Activated T-cell treated with anti-CD3 and anti-CD28 coated beads for 1 hour (primary cell): ENCODE data around the gene CFAP299.

Experiments used
- DNase-seq: peaks from one replicate; pipeline ENCODE4 v3.0.0-alpha.2; 2020; ENCODE audit warnings: low read depth

CFAP299 gene

DNA sequence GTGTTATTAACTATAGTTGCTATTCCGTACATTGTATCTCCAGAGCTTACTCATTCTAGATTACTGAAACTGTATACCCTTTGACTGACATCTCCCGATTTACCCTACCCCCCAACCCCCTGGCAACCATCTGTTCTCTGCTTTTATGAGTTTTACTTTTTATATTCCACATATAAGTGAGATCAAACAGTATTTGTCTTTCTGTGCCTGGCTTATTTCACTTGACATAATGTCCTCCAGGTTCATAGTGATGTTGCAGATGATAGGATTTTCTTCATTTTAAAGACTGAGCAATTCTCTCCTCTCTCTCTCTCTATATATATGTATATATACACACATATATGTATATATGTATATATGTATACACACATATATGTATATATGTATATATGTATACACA is 54.6 kb downstream of the CFAP299 start:
- DNase-seq, result no peak

DNA sequence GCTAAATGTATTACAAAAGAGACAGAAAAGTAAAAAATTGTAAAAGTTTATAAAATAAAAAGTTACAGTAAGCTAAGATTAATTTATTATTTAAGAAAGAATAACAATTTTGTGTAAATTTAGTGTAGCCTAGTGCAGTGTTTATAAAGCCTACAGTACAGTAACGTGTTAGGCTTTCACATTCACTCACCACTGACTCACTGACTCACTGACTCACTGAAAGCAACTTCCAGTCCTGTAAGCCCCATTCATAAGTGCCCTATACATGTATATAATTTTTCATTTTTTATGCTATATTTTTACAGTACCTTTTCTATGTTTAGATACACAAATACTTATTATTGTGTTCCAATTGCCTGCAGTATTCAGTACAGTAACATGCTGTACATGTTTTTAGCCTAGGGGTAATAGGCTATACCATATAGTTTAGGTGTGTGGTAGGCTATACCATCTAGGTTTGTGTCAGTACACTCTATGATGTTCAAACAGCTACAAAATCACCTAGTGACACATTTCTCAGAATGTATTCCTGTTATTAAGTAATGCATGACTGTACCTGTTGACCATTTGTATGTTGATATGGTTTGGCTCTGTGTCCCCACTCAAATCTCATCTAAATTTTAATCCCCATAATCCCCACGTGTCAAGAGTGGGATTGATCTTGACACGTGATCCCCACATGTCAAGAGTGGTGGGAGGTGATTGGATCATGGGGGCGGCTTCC is 57.9 kb downstream of the CFAP299 start:
- no peak for DNase-seq

DNA sequence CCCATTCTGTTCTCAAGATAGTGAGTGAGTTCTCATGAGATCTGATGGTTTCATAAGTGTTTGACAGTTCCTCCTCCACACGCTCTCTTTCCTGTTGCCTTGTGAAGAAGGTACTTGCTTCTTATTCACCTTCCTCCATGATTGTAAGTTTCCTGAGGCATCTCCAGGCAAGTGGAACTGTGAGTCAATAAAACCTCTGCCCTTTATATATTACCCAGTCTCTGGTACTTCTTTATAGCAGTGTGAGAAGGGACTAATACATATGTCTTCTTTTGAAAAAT is 58.4 kb downstream of the CFAP299 start:
- no peak for DNase-seq

DNA sequence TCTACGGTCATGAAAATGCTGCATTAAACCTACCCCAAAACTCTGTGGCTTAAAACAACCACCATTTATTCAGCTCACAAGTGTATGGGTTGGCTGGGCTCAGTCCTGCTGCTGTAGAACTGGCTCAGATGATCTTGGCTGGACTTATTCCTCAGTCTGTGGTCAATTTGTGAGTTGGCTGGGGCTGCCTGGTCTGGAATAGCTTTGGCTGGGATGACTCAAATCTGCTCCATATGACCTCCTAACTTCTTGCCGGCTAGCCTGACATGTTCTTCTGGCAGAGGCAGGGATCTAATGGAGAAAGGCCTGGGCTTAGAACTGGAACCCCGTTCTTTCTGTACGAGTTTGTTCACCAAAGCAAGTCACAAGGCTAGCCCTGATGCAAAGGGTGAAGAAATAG is 71.7 kb downstream of the CFAP299 start:
- no peak for DNase-seq

DNA sequence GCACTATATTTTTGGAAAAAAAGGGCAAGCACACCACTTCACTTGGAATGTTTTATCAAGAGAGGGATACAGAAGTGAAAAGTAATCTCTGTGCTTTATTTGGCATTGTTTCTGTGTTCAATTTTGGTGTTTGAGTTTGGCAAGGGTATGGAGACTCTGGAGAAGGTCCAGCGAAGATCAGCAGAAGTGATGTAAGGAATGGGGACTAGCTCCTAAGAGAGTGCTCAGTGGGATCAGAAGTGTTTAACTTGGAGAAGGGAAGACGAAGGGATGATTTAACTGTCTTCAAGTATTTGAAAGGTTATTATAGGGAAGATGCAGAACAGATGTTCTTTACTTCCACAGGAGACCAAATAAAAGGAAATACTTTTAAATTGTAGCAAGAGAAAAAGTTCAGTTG is 74.3 kb downstream of the CFAP299 start:
- DNase-seq, result no peak

DNA sequence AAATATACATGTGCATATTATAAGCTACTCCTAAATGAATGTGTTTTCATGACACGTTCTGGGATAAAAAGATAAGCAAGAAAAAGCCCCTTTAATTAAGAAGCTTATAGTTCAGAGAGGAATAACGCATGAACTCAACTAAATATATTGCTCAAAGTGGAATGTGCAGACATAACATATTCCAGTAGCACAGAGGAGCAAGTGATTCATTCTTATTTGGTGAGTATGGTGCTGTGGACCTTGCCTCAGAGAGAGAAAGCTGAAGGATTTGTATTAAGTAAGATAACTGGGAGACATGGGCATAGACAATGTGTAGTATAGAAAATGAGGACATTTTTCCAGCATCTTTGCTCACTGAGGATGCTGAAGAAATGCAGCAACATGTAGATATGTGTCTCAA is 76.8 kb downstream of the CFAP299 start:
- no peak for DNase-seq

DNA sequence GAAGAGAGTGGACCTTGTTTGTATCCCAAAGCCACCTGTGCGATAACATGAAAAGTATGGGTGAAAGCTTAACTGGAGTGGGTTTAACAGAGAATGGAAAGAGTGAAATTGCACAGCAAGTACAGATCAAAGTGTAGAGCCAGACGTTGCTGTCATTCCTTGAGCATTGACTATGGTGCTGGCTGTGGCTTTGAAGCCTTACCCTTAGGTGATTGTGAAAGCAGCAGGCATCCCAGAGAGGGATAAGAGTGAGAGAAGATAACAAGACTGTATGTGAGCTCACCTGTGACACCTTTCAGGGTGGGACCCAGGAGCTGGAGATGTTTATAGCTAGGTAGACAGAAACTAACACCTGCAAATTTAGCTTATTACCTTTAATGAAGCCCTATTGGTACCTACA is 77.6 kb downstream of the CFAP299 start:
- DNase-seq, result no peak

DNA sequence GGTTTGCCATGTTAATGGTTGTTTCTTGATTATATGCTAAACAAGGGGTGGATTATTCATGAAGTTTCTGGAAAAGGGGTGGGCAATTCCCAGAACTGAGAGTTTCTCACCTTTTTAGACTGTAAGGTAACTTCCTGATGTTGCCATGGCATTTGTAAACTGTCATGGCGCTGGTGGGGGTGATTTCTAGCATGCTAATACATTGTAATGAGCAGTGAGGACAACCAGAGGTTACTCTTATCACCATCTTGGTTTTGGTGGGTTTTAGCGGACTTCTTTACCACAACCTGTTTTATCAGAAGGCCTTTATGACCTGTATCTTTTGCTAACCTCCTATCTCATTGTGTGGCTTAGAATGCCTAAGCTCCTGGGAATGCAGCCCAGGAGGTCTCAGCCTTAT is 81.5 kb downstream of the CFAP299 start:
- no peak for DNase-seq

DNA sequence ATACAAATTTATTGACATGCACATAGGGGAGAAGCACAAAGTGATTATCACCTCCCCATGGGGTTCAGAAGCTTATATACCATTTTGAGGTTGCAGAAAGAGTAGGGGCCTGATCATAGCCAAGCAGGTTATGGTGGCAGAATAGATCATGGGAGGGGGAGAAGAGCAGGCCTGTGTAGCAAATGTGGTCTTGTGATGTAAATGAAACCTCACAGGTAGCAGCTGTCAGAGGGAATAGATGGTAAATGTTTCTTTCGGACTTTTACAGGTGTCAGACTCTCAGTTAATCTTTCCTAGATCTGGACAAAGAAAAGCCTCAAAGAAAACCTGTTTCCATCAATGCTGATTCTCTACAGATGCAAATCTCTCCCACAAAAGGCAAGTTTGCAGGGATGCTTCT is 84.4 kb downstream of the CFAP299 start:
- DNase-seq, result no peak

DNA sequence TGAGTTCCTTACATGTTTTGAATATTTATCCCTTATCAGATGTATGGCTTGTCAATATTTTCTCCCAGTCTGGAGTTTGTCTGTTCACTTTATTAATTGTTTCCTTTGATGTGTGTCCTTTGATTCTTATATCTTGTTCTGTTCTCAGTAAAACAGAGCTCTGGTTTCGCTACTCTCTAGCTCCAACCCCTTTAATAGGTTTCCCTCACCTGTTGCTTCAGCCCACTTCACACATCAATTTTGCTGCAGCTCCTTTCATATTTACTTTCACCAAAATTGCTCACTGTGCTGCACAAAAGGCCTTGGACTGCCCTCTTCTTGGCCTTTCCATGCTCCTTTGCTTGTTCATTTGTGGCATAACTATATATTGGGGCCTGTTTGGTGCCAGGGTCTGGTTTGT is 85.1 kb downstream of the CFAP299 start:
- no peak for DNase-seq

DNA sequence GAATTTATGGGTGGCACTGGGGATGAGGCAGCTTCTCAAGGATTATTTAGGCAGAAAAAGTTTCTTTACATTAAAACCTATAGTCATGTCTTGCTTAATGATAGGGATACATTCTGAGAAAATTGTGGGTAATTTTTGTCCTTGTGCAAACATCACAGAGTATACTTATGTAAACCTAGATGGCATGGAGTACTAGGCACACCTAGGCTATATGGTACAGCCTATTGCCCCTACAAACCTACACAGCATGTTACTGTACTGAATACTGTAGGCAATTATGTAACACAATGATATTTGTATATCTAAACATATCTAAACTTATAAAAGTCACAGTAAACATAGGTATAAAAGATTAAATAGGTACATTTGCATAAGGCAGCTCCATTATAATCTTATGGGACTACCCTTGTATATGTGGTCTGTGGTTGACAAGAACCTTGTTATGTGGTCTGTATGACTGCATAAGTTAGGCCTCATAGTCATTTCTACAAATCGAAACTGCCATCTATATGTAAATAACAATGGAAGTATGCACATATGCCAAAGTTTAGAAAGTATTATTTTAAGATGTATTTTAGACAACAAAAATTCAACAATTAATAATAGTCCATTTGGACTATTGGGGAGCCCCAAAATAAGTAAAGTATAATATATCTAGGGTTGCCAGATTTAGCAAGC is 87.3 kb downstream of the CFAP299 start:
- DNase-seq, result no peak

DNA sequence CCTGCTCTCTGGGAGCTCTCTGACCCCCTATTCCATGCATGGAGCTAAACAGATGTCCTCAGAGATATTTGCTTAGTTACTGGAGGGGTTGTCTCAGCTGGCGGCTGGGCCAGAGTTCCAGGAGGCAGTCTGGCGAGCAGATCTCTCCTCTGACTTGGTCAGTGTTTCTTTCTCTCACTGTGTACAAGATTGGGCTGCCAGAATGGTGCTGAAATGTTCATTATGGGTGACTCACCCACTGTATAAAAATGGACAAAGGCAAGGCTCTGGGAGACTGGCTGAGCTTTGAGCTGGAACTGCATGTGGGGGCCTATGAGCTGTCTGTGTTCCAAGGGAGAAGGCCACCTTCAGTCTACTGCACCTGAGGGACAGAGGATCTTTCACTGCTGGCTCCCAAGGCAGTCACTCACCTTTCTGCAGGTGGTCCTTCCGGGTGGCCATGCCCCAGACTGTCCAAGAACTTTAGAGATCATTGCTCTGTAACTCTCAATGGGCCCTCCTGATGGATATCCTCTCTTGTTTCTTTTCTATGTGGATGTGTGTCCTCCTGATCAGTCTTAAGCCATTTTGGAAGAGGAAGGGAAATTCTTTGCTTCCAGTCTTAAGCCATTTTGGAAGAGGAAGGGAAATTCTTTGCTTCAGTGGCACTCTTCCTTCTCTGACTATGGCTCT is 88.2 kb downstream of the CFAP299 start:
- no peak for DNase-seq

DNA sequence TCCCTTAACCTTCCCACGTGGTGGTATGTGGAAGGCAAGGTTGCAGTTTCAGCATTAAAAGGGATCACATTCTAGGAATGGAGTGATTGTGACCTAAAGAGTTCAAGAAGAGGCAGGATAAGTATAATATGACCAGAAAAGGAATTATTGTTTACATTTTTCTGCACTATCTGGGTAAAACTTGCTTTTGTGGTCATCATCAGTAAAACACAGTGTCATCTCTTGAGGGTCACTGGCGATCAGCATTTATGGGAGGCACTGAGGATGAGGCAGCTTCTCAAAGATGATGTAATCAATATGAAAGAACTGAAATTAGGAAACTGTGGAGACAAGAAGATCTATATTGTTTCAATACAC is 88.7 kb downstream of the CFAP299 start:
- DNase-seq, result no peak

DNA sequence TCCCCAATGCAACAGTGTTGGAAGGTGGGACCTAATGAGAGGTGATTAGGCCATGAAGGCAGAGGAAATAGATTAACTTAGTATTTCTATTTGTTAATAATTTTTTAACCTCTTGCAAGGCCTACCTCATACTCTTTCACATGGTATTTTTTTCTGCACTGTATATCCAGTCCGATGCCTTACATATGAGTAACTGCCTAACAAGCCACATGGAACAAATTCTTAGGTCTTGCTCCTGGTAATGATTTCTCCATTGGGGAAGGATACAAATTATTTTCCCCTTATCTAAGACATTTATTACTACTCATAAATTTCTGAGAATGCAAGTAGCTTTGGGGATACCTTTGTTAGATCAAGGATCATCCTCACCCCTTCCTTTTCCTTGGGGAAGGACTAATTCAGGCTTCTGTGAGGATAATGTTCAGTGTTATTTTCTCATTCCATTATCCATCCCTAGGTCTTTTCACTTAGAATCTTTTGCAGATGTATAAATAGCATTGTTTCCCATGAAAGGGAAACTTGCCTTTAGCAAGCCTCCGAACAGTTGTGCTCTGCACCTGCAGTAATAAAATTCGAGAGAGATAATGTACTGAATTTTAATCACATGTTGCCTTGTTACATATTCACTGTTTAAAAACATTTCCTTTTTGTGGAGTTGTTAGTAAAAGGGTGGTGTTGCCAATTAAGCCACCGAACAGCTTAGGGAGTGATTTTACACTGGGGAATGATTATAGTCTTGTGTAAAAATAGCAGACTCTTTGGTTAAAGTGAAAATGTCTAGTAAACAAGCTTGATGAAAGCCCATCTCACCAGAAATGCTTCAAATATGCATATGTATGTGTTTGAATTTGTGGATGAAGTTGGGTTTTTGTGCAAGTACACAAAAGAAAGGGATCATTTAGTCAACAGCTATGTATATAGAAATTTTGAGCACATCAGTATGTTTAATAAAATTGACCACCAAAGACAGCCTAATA is 89.9 kb downstream of the CFAP299 start:
- DNase-seq, result no peak

DNA sequence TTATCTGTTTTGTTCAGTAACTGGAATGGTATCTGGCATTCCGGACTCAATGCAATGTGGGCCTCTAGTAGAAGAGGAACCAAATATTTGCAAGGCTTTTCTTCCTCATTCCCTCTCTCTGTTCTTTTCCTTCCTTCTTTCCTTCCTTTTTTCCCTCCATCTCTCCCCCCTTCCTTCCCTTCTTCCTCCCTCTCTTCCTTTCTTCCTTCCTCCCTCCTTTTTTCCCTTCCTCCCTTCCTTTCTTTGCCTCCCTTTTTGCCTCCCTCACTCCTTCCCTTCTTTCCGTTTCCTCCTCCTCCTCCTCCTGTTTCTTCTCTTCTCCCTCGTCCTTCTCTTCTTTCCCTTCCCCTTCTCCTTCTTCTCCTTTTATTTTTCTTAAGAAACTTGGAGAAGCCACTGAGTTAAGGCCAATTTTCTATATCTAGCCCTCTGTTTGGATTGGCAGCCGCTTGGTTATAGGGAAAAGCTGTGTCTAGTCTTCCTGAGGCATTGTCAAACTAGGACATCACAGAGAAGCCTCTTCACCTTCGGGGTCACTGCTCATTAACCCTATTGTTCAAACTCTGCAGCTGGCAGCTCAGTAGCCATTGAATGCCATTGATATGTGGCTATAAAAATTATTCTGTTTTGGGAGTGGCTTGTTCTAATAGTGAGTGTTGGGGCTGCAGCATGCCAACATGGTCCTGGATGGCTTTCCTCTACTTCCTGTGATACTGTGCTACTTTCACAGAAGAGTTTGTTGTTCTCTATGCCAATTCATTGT is 95.9 kb downstream of the CFAP299 start:
- DNase-seq, result no peak

DNA sequence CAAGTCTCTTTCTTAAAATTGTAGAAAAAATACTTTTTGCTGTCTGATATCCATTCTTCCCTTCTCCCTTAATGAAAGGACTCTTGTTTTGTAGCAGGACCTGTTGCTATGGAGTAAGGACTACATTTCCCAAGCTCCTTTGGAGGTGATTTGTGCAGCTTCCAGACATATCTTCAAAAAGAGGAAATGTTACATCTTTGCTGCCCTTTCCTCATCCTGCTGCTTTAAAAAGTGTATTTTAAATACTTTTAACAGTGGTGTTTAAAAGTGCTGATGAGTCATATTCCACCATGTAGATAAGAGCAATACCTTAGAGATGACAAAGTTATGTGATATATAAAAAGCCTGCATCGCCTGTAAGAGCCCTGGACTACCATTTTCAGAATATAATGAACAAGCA is 98.7 kb downstream of the CFAP299 start:
- no peak for DNase-seq

DNA sequence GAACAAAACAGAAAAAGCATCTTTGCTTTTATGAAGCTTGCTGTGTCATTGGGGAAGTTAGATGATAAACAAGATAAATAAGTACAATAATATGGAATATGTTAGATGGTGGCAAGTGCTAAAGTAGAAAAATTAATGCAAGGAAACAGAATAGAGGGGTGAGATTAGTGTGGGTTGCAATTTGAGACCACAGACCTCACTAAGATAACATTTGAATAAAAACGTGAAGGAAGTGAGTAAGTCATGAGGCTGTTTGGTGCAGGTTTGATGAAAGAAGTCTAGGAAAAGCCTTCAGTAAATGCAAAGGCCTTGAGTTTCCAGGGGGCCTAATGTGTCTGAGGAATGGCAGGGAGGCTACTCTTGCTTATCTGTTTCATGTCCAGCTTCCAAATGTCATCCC is 102.5 kb downstream of the CFAP299 start:
- no peak for DNase-seq

DNA sequence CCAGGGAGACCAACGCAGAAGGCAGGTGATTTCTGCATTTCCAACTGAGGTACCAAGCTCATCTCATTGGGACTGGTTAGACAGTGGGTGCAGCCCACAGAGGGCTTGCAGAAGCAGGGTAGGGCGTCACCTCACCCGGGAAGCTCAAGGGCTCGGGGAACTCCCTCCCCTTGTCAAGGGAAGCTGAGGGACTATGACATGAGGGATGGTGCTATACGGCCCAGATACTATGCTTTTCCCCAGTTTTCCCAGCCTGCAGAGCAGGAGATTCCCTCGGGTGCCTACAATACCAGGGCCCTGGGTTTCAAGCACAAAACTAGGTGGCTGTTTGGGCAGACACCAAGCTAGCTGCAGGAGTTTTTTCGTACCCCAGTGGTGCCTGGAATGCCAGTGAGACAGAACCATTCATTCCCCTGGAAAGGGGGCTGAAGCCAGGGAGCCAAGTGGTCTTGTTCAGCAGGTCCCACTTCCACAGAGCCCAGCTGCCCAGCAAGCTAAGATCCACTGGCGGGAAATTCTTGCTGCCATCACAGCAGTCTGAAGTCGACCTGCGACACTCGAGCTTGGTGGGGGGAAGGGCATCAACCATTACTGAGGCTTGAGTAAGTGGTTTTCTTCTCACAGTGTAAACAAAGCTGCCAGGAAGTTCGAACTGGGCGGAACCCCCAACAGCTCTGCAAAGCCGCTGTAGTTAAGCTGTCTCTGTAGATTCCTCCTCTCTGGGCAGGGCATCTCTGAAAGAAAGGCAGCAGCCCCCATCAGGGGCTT is 103.9 kb downstream of the CFAP299 start:
- DNase-seq, result peak; percentile 8

DNA sequence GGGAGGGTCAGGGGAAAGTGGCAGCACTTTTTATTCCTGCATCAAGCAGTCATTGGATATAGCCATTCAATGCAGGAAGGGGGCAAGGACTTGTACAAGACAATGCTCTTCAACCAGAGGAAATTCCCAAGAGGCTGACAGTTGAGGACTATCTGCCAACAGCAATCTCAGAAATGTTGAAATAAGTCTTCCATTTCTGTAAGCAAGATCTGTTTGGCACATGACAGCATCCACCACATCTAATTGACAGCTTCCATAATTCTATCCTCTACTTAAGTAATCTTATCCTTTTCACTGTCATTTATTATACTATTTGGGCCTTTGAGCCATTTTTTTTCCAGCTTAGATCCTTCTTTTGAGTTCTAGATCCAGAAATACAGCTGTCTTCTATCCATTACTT is 110.7 kb downstream of the CFAP299 start:
- no peak for DNase-seq

DNA sequence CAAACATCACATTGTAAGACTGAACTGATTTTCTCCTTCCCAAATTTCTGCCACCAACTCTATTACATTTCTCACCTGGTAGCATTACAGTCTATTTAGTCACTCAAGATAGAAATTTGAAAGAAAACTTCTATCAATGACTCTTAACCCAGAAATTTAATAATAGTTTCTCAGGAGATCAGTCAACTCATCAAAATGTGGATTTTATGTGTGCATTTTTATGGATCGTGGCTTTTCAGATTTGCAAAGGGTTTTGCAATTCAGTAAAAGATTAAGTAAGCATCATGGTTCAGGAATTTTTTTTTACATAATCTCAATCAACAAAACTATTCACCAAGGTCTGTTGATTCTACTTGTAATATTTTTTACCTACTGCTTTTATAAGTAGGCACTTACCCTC is 111.1 kb downstream of the CFAP299 start:
- DNase-seq, result no peak

DNA sequence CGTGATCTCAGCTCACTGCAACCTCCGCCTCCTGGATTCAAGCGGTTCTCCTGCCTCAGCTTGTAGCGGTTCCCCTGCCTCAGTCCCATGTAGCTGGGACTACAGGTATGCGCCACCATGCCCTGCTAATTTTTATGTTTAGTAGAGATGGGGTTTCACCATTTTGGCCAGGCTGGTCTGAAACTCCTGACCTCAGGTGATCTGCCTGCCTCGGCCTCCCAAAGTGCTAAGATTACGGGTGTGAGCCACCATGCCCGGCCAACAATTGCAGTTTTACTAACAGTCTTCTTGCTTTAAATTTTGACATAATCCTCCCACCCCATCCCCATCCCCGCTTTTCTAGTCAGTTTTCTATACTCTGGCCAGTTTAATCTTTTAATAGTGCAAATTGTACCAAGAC is 112.0 kb downstream of the CFAP299 start:
- DNase-seq, result no peak
